CD8-positive, alpha-beta memory T cell (primary cell): ENCODE measurements around the gene EPHB1. TPM values are rescaled to one million over a fixed set of nuclear protein-coding genes. Genes with fewer than 3 reads are reported as not detected.
"Not testable (repeated sequence)": the region's sequence is repeated elsewhere in the genome, so short reads cannot be mapped to it uniquely, and the experiment has no call there.

Source experiments
- CTCF ChIA-PET: fragments of 350-600 bp; sonication (Branson Sonifier 250); formaldehyde crosslinking; loops from one replicate; lab custom pipeline; 2021; ENCODE audit warnings: antibody characterized with exemption; lab: Charles Lee
- POLR2A ChIA-PET: fragments of 350-600 bp; sonication (Branson Sonifier 250); formaldehyde crosslinking; loops from one replicate; lab custom pipeline; 2021; ENCODE audit warnings: antibody characterized with exemption; lab: Charles Lee
- DNase-seq, 5 donors: peaks; one replicate each; pipeline versions ENCODE4 v3.0.0 to v3.0.0-alpha.2; 2020 to 2022; ENCODE audit warnings: mixed read lengths in 1 of 5
- H3K27ac ChIP-seq: one replicate; pipeline ENCODE4 v1.7.0; 2013; ENCODE audit warnings: low read depth, mild to moderate bottlenecking, low read length, moderate library complexity
- H3K27me3 ChIP-seq: 2 replicates; pipeline ENCODE4 v1.7.0; 2013; ENCODE audit warnings: low read length, mild to moderate bottlenecking; ENCODE audit not compliant: insufficient read depth, poor library complexity, severe bottlenecking
- H3K36me3 ChIP-seq: 2 replicates; pipeline ENCODE4 v1.7.0; 2013; ENCODE audit warnings: mild to moderate bottlenecking, low read length, moderate library complexity; ENCODE audit not compliant: insufficient read depth
- H3K4me1 ChIP-seq: 2 replicates; pipeline ENCODE4 v1.7.0; 2013; ENCODE audit warnings: mild to moderate bottlenecking, low read length, moderate library complexity; ENCODE audit not compliant: insufficient read depth
- H3K4me3 ChIP-seq: 2 replicates; pipeline ENCODE4 v1.7.0; 2013; ENCODE audit warnings: mild to moderate bottlenecking, low read length
- H3K9me3 ChIP-seq: 2 replicates; pipeline ENCODE4 v1.7.0; 2013; ENCODE audit warnings: mild to moderate bottlenecking, low read length
- H3K27ac Mint-ChIP-seq, 8 donors: one replicate each; pipeline ENCODE4 v1.8.0; 2020 to 2021; ENCODE audit warnings: mixed read lengths in 8 of 8, mild to moderate bottlenecking in 6 of 8, inconsistent platforms in 3 of 8, moderate library complexity in 3 of 8
- H3K27me3 Mint-ChIP-seq, 2 donors: one replicate each; pipeline ENCODE4 v1.8.0; 2020 to 2021; ENCODE audit warnings: mixed read lengths in 2 of 2, mild to moderate bottlenecking in 1 of 2, moderate library complexity in 1 of 2
- H3K36me3 Mint-ChIP-seq, 3 donors: one replicate each; pipeline ENCODE4 v1.8.0; 2020 to 2021; ENCODE audit warnings: mixed read lengths in 3 of 3, inconsistent platforms in 1 of 3, mild to moderate bottlenecking in 1 of 3
- H3K4me1 Mint-ChIP-seq, 3 donors: one replicate each; pipeline ENCODE4 v1.8.0; 2020 to 2021; ENCODE audit warnings: mixed read lengths in 3 of 3, inconsistent platforms in 1 of 3, mild to moderate bottlenecking in 1 of 3
- H3K4me3 Mint-ChIP-seq, 7 donors: one replicate each; pipeline ENCODE4 v1.8.0; 2020 to 2021; ENCODE audit warnings: mixed read lengths in 7 of 7, mild to moderate bottlenecking in 6 of 7, moderate library complexity in 4 of 7, inconsistent platforms in 2 of 7
- H3K9me3 Mint-ChIP-seq, 5 donors: one replicate each; pipeline ENCODE4 v1.8.0; 2020 to 2022; ENCODE audit warnings: mixed read lengths in 5 of 5, mild to moderate bottlenecking in 3 of 5, moderate library complexity in 2 of 5, inconsistent platforms in 1 of 5
- polyA plus RNA-seq: library from polyadenylated mRNA; unstranded; fragments of 300-500 nt; fragmentation: Illumina TruSeq; gene quantifications from one replicate; pipeline ENCODE4 v1.2.3, GENCODE V29; 2021
- total RNA-seq, 2 experiments: library from RNA; stranded (reverse); gene quantifications; one replicate each; pipeline ENCODE4 v1.2.3, GENCODE V29; 2021

Gene EPHB1
- total and polyA plus RNA-seq, 3 experiments from 2014 or later, result 0.10 TPM; not detected in 2

- Mint-ChIP-seq H3K4me3 (no peak overlapping the region), H3K27me3 (peaks cover 0 to 3% of the 10 kb centered on the region in 2 donors), H3K27ac (no peak overlapping the region), H3K9me3 (peaks cover 0 to 2% (median 0%) of the 10 kb centered on the region in 5 donors), H3K36me3 (no peaks in the 10 kb centered on the region), H3K4me1 (no peaks in the 10 kb centered on the region)
- Histone ChIP-seq H3K4me1 (no peaks in the 10 kb centered on the region), H3K9me3 (no peaks in the 10 kb centered on the region), H3K36me3 (no peaks in the 10 kb centered on the region), H3K27ac (no peak overlapping the region), H3K4me3 (no peak overlapping the region), H3K27me3 (no peaks in the 10 kb centered on the region)
- CTCF ChIA-PET, result no interaction called here
- no peak for DNase-seq
- POLR2A ChIA-PET, result no interaction called here
Measured at GRCh38 chr3:134956844-134957243, 161.8 kb downstream of the EPHB1 start.

- Histone ChIP-seq H3K36me3 (no peaks in the 10 kb centered on the region), H3K9me3 (no peaks in the 10 kb centered on the region), H3K4me3 (no peak overlapping the region), H3K27ac (no peak overlapping the region), H3K4me1 (no peaks in the 10 kb centered on the region), H3K27me3 (no peaks in the 10 kb centered on the region)
- ChIA-PET CTCF (no interaction called here), POLR2A (no interaction called here)
- Mint-ChIP-seq H3K27me3 (peaks cover 2 to 7% of the 10 kb centered on the region in 2 donors), H3K36me3 (no peaks in the 10 kb centered on the region), H3K27ac (no peak overlapping the region), H3K9me3 (peaks cover 0 to 2% (median 0%) of the 10 kb centered on the region in 5 donors), H3K4me1 (no peaks in the 10 kb centered on the region), H3K4me3 (no peak overlapping the region)
- DNase-seq, result no peak
Measured at GRCh38 chr3:134959516-134959915, 164.5 kb downstream of the EPHB1 start.

DNA sequence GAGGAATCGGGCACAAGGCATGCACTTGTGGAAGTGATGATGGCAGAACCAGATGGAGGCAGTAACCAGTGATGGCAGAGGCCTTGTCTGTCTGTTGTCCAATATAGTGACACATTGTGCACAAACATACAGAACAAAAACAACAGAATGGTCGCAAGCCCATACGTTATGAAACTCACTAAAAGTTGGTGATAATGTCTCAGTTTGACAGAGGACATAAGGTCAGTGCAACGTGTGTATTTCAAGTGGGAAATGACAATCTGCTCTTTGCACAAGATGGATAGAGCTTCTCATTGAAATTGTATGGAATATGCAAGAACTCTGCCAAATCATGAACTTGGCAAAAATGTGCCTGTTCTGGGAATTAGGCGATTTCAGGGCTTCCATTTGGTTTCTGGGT lies 169.2 kb downstream of the EPHB1 start:
- Mint-ChIP-seq H3K9me3 (peaks cover 0 to 1% (median 0%) of the 10 kb centered on the region in 5 donors), H3K27me3 (peaks cover 0 to 10% of the 10 kb centered on the region in 2 donors), H3K27ac (no peak overlapping the region), H3K36me3 (no peaks in the 10 kb centered on the region), H3K4me3 (no peak overlapping the region), H3K4me1 (no peaks in the 10 kb centered on the region)
- Histone ChIP-seq H3K9me3 (no peaks in the 10 kb centered on the region), H3K36me3 (no peaks in the 10 kb centered on the region), H3K4me3 (no peak overlapping the region), H3K27ac (no peak overlapping the region), H3K4me1 (no peaks in the 10 kb centered on the region), H3K27me3 (no peaks in the 10 kb centered on the region)
- ChIA-PET POLR2A (no interaction called here), CTCF (no interaction called here)
- DNase-seq, result no peak

- peaks cover 0 to 1% (median 0%) of the 10 kb centered on the region in 5 donors for H3K9me3 Mint-ChIP-seq
- H3K9me3 ChIP-seq, result no peaks in the 10 kb centered on the region
- H3K36me3 Mint-ChIP-seq, result no peaks in the 10 kb centered on the region
- H3K27me3 Mint-ChIP-seq, result peaks cover 2 to 11% of the 10 kb centered on the region in 2 donors
- H3K27ac ChIP-seq, result no peak overlapping the region
- no peak overlapping the region for H3K4me3 Mint-ChIP-seq
- no peak overlapping the region for H3K4me3 ChIP-seq
- POLR2A ChIA-PET, result no interaction called here
- CTCF ChIA-PET, result no interaction called here
- H3K36me3 ChIP-seq, result no peaks in the 10 kb centered on the region
- no peaks in the 10 kb centered on the region for H3K4me1 ChIP-seq
- H3K27me3 ChIP-seq, result no peaks in the 10 kb centered on the region
- H3K27ac Mint-ChIP-seq, result no peak overlapping the region
- DNase-seq, result no peak
- no peaks in the 10 kb centered on the region for H3K4me1 Mint-ChIP-seq
Measured at GRCh38 chr3:134965865-134966481, 170.9 kb downstream of the EPHB1 start.

- Mint-ChIP-seq H3K27ac (no peak overlapping the region), H3K27me3 (peaks cover 2 to 4% of the 10 kb centered on the region in 2 donors), H3K36me3 (no peaks in the 10 kb centered on the region), H3K9me3 (no peaks in the 10 kb centered on the region), H3K4me3 (no peak overlapping the region), H3K4me1 (no peaks in the 10 kb centered on the region)
- Histone ChIP-seq H3K4me1 (no peaks in the 10 kb centered on the region), H3K36me3 (no peaks in the 10 kb centered on the region), H3K27ac (no peak overlapping the region), H3K9me3 (no peaks in the 10 kb centered on the region), H3K27me3 (no peaks in the 10 kb centered on the region), H3K4me3 (no peak overlapping the region)
- DNase-seq, result no peak
- ChIA-PET POLR2A (no interaction called here), CTCF (no interaction called here)
Measured at GRCh38 chr3:134970895-134971294, 175.8 kb downstream of the EPHB1 start.

GRCh38 chr3:134971306-134971705 lies 176.2 kb downstream of the EPHB1 start:
- Mint-ChIP-seq H3K27me3 (peaks cover 2 to 4% of the 10 kb centered on the region in 2 donors), H3K36me3 (no peaks in the 10 kb centered on the region), H3K9me3 (no peaks in the 10 kb centered on the region), H3K4me1 (no peaks in the 10 kb centered on the region), H3K27ac (peak overlapping the region in 1 of 8 donors; percentile 51), H3K4me3 (no peak overlapping the region)
- no peaks in the 10 kb centered on the region for H3K4me1 ChIP-seq
- POLR2A ChIA-PET, result no interaction called here
- no peaks in the 10 kb centered on the region for H3K9me3 ChIP-seq
- no peak overlapping the region for H3K4me3 ChIP-seq
- no peaks in the 10 kb centered on the region for H3K27me3 ChIP-seq
- no peak for DNase-seq
- CTCF ChIA-PET, result no interaction called here
- no peaks in the 10 kb centered on the region for H3K36me3 ChIP-seq
- H3K27ac ChIP-seq, result no peak overlapping the region

GRCh38 chr3:134971907-134972306 lies 176.8 kb downstream of the EPHB1 start:
- H3K27ac ChIP-seq, H3K27me3 ChIP-seq, H3K4me3 Mint-ChIP-seq, H3K36me3 ChIP-seq, H3K4me1 ChIP-seq, H3K9me3 Mint-ChIP-seq, H3K36me3 Mint-ChIP-seq, POLR2A ChIA-PET, H3K27me3 Mint-ChIP-seq, H3K27ac Mint-ChIP-seq, H3K4me1 Mint-ChIP-seq, H3K4me3 ChIP-seq, CTCF ChIA-PET, H3K9me3 ChIP-seq, DNase-seq: not testable (repeated sequence)

DNA sequence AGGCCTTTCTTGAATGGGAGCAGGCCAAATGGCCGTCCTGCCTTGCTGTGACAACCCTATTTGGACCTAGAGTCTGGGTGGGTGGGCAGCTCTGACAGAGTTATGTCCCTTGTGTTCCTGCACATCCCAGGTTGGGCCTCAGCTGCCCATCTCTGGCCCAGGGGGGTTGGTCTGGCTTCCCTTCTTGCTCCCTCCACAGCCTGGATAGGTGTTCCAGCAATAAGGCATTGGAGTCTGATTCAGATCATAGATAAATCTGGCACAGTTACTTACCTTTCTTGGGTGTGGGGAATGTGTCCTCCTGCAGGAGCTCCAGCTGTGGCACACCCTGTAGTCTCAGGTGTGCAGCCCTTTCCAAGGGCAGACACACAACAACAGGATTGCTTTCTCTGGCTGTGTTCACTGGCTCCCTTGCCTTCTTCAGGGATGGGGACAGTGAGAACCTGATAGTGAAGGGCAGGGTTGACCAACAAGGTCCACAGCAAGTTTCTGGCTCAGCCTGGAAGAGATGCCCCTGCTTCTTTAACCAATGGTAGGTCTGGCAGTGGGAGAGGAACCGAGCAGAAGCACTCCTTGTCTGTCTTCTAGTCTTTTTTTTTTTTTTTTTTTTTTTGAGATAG lies 177.9 kb downstream of the EPHB1 start:
- Mint-ChIP-seq H3K36me3 (no peaks in the 10 kb centered on the region), H3K4me1 (no peaks in the 10 kb centered on the region), H3K27ac (no peak overlapping the region), H3K9me3 (no peaks in the 10 kb centered on the region), H3K27me3 (peaks cover 2 to 4% of the 10 kb centered on the region in 2 donors), H3K4me3 (no peak overlapping the region)
- no peaks in the 10 kb centered on the region for H3K9me3 ChIP-seq
- no peak for DNase-seq
- H3K27me3 ChIP-seq, result no peaks in the 10 kb centered on the region
- H3K36me3 ChIP-seq, result no peaks in the 10 kb centered on the region
- ChIA-PET CTCF (no interaction called here), POLR2A (no interaction called here)
- no peaks in the 10 kb centered on the region for H3K4me1 ChIP-seq
- no peak overlapping the region for H3K4me3 ChIP-seq
- H3K27ac ChIP-seq, result no peak overlapping the region
